ENCODE measurements around the gene COL11A2. TPM values are rescaled to one million over a fixed set of nuclear protein-coding genes. Genes with fewer than 3 reads are reported as not detected.
"Not testable (repeated sequence)": the region's sequence is repeated elsewhere in the genome, so short reads cannot be mapped to it uniquely, and the experiment has no call there.

The COL11A2 gene
- polyA plus RNA-seq (2013, experiment 1 of 2), result 20.3 TPM
- polyA plus RNA-seq (2013, experiment 2 of 2), result 16.4 TPM

DNA sequence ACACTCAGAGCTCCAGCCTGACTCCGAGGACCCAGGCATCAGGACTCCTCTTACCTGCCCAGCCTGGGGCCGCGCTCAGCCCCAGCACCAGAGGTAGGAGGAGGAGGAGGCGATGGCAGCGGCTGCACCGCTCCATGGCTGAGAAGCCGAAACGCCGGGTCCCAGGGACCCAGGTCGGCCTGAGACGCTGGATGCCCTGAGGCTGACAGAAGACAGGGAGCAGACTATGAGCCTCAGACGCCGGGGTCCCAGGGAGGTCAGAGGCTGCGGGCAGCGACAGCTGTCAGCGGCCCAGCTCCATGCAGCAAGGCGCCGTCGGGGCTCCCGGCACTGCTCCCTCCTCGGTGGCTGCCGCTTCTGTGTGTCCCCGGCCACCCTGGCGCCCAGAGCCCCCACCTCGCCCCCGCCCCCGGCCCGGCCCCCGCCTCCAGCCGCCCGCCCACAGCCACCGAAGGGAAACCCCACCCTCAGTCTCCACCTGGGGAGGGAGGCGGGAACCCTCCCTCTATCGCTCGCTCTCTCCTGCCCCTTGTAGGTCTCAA is at the start of gene COL11A2:
Gene COL11A2 (minus strand): TSS at position 363 of the 542 bp plus-strand sequence. CDS start 227 bp downstream, at position 136.
- Histone ChIP-seq H3K4me3 (ENCODE audit: extremely low read depth, insufficient read depth, low read length, poor library complexity, severe bottlenecking) (peak within 1 kb of the TSS; percentile 16), H3K4me1 (ENCODE audit: control insufficient read depth, insufficient read depth, low read length, poor library complexity, severe bottlenecking) (no peaks in the 10 kb centered on the region), H3K36me3 (ENCODE audit: control insufficient read depth, insufficient read depth, low read length) (peaks cover 37% of the 10 kb centered on the region), H3K27ac (ENCODE audit: low read depth, low read length, severe bottlenecking) (no peak within 1 kb of the TSS), H3K9me3 (ENCODE audit: control insufficient read depth, low read length) (no peaks in the 10 kb centered on the region)
- WGBS, 2 experiments (ENCODE audit: insufficient coverage in 2 of 2), result 14 to 20% methylated on average over 19 to 24 of the region's 35 CpGs

DNA sequence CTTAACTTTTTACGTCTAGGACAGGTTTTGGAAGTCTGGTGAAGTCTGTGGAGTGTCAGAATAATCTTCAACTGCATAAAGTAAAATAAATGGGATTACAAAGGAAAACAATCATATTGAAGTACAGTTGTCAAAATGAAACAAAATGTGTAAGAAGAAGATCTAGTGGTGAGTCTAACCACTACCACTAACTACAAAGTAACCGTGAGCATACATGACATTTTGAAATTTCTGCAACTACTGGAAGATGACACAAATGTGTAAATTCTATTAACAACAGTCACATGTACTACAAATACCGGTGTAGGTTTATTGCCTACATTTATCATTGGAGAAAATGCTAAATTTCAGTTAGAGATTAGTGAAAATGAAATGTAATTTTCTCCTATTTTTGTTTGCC is 49.7 kb upstream of the COL11A2 start:
- WGBS, 2 experiments (ENCODE audit: insufficient coverage in 2 of 2), result no CpG with 5 or more reads among the region's 3 CpGs
- no peaks in the 10 kb centered on the region for H3K36me3 ChIP-seq (ENCODE audit: control insufficient read depth, insufficient read depth, low read length)
- H3K9me3 ChIP-seq (ENCODE audit: control insufficient read depth, low read length), result no peaks in the 10 kb centered on the region
- H3K4me1 ChIP-seq (ENCODE audit: control insufficient read depth, insufficient read depth, low read length, poor library complexity, severe bottlenecking), result no peaks in the 10 kb centered on the region
- H3K27ac ChIP-seq (ENCODE audit: low read depth, low read length, severe bottlenecking), result no peak overlapping the region
- H3K4me3 ChIP-seq (ENCODE audit: extremely low read depth, insufficient read depth, low read length, poor library complexity, severe bottlenecking), result no peak overlapping the region

DNA sequence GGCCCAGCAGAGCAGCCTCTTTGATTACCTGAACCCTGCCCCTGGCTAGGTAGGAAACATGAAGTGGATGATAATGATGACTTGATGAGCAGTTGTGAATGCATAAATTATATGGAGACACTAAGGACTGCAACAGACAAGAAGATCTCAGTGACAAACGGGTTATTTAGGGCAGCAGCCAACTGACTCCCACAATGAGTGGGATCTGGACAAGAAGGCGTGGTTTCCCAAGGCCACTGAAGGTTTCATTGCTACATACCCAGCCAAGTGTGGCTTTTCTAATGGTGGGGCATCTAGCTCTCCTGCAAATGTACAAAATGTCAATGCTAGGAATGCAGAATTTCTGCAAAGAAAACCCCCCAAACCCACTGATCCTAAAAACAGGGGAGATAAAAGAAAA is 45.5 kb upstream of the COL11A2 start:
- Histone ChIP-seq H3K27ac (ENCODE audit: low read depth, low read length, severe bottlenecking) (no peak overlapping the region), H3K9me3 (ENCODE audit: control insufficient read depth, low read length) (no peaks in the 10 kb centered on the region), H3K4me3 (ENCODE audit: extremely low read depth, insufficient read depth, low read length, poor library complexity, severe bottlenecking) (no peak overlapping the region), H3K36me3 (ENCODE audit: control insufficient read depth, insufficient read depth, low read length) (no peaks in the 10 kb centered on the region), H3K4me1 (ENCODE audit: control insufficient read depth, insufficient read depth, low read length, poor library complexity, severe bottlenecking) (peaks cover 8% of the 10 kb centered on the region)
- WGBS, 2 experiments (ENCODE audit: insufficient coverage in 2 of 2), result 100% methylated on average over 2 of the region's 2 CpGs

GRCh38 chr6:33236852-33237251 is 44.6 kb upstream of the COL11A2 start:
- no peak overlapping the region for H3K27ac ChIP-seq (ENCODE audit: low read depth, low read length, severe bottlenecking)
- WGBS, 2 experiments (ENCODE audit: insufficient coverage in 2 of 2), result 89 to 92% methylated on average over 6 of the region's 6 CpGs
- no peak overlapping the region for H3K4me3 ChIP-seq (ENCODE audit: extremely low read depth, insufficient read depth, low read length, poor library complexity, severe bottlenecking)
- peaks cover 8% of the 10 kb centered on the region for H3K4me1 ChIP-seq (ENCODE audit: control insufficient read depth, insufficient read depth, low read length, poor library complexity, severe bottlenecking)
- H3K36me3 ChIP-seq (ENCODE audit: control insufficient read depth, insufficient read depth, low read length), result no peaks in the 10 kb centered on the region
- H3K9me3 ChIP-seq (ENCODE audit: control insufficient read depth, low read length), result no peaks in the 10 kb centered on the region

DNA sequence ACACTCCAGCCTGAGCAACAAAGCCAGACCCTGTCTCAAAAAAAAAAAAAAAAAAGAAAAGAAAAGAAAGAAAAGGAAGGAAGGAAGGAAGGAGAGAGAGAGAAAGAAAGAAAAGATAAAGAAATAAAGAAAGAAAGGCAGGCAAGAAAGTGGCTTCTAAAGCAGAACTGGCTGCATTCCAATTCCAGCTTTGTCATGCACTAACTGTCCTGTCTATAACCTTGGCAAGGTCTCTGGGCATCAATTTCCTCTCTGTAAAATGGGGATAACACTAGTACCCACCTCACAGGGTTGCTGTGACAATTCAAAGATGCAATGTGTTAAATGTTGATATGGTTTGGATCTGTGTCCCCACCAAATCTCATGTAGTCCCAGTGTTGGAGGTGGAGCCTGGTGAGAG is 44.1 kb upstream of the COL11A2 start:
- no peak overlapping the region for H3K4me3 ChIP-seq (ENCODE audit: extremely low read depth, insufficient read depth, low read length, poor library complexity, severe bottlenecking)
- H3K36me3 ChIP-seq (ENCODE audit: control insufficient read depth, insufficient read depth, low read length), result no peaks in the 10 kb centered on the region
- H3K27ac ChIP-seq (ENCODE audit: low read depth, low read length, severe bottlenecking), result no peak overlapping the region
- no peaks in the 10 kb centered on the region for H3K9me3 ChIP-seq (ENCODE audit: control insufficient read depth, low read length)
- H3K4me1 ChIP-seq (ENCODE audit: control insufficient read depth, insufficient read depth, low read length, poor library complexity, severe bottlenecking), result peaks cover 8% of the 10 kb centered on the region

GRCh38 chr6:33235221-33235634 is 43.0 kb upstream of the COL11A2 start:
- Histone ChIP-seq H3K4me1 (ENCODE audit: control insufficient read depth, insufficient read depth, low read length, poor library complexity, severe bottlenecking) (peaks cover 8% of the 10 kb centered on the region), H3K27ac (ENCODE audit: low read depth, low read length, severe bottlenecking) (peak overlapping the region; percentile 29), H3K4me3 (ENCODE audit: extremely low read depth, insufficient read depth, low read length, poor library complexity, severe bottlenecking) (no peak overlapping the region), H3K9me3 (ENCODE audit: control insufficient read depth, low read length) (no peaks in the 10 kb centered on the region), H3K36me3 (ENCODE audit: control insufficient read depth, insufficient read depth, low read length) (no peaks in the 10 kb centered on the region)
- 17 to 26% methylated on average over 6 of the region's 6 CpGs for WGBS, 2 experiments (ENCODE audit: insufficient coverage in 2 of 2)

DNA sequence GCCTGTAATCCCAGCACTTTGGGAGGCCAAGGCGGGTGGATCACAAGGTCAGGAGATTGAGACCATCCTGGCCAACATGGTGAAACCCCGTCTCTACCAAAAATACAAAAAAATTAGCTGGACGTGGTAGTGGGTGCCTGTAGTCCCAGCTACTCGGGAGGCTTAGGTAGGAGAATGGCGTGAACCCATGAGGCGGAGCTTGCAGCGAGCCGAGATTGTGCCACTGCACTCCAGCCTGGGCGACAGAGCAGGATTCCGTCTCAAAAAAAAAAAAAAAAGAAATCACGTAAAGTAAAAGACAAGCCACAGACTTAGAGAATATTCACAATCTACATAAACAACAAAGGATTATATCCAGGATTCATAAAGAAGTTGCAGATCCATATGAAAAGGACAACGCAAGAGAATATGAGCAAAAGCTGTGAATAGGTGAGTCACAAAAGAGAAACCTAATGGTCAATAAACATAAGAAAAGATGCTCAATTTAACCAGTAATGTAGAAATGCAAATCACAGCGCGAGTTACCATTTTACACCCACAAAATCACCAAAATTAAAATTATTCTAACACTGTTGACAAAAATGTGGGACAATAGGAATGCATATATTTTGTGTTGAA is 34.3 kb upstream of the COL11A2 start:
- H3K27ac ChIP-seq (ENCODE audit: low read depth, low read length, severe bottlenecking); H3K4me1 ChIP-seq (ENCODE audit: control insufficient read depth, insufficient read depth, low read length, poor library complexity, severe bottlenecking); H3K9me3 ChIP-seq (ENCODE audit: control insufficient read depth, low read length); H3K36me3 ChIP-seq (ENCODE audit: control insufficient read depth, insufficient read depth, low read length); H3K4me3 ChIP-seq (ENCODE audit: extremely low read depth, insufficient read depth, low read length, poor library complexity, severe bottlenecking): not testable (repeated sequence)
- WGBS, 2 experiments (ENCODE audit: insufficient coverage in 2 of 2), result 36 to 46% methylated on average over 4 to 7 of the region's 14 CpGs

- Histone ChIP-seq H3K9me3 (ENCODE audit: control insufficient read depth, low read length) (no peaks in the 10 kb centered on the region), H3K36me3 (ENCODE audit: control insufficient read depth, insufficient read depth, low read length) (no peaks in the 10 kb centered on the region), H3K4me3 (ENCODE audit: extremely low read depth, insufficient read depth, low read length, poor library complexity, severe bottlenecking) (no peak overlapping the region), H3K4me1 (ENCODE audit: control insufficient read depth, insufficient read depth, low read length, poor library complexity, severe bottlenecking) (peaks cover 9% of the 10 kb centered on the region), H3K27ac (ENCODE audit: low read depth, low read length, severe bottlenecking) (no peak overlapping the region)
- 37 to 45% methylated on average over 3 of the region's 3 CpGs for WGBS, 2 experiments (ENCODE audit: insufficient coverage in 2 of 2)
Observed at GRCh38 chr6:33217681-33218080, 25.4 kb upstream of the COL11A2 start.

DNA sequence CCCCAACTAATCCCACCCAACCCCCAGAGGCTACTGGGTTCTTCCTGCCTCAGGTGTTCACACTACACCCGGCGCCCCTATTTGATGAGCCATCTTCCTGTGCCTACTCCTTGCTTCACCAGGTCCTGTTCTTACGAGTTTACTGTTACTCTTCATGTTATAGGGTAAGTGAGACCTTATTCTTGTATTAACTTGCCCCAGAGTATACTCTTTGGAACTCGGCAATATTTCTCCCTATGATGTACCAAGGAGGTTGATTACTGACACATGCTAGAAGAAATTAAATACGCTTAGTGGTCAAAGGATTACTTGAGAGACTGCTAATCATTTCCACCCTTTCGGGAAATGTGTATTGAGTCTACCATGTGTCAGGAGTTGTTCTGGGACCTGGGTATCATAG is 25.0 kb upstream of the COL11A2 start:
- H3K36me3 ChIP-seq (ENCODE audit: control insufficient read depth, insufficient read depth, low read length), result peaks cover 2% of the 10 kb centered on the region
- H3K4me3 ChIP-seq (ENCODE audit: extremely low read depth, insufficient read depth, low read length, poor library complexity, severe bottlenecking), result no peak overlapping the region
- no peak overlapping the region for H3K27ac ChIP-seq (ENCODE audit: low read depth, low read length, severe bottlenecking)
- no peaks in the 10 kb centered on the region for H3K9me3 ChIP-seq (ENCODE audit: control insufficient read depth, low read length)
- peaks cover 14% of the 10 kb centered on the region for H3K4me1 ChIP-seq (ENCODE audit: control insufficient read depth, insufficient read depth, low read length, poor library complexity, severe bottlenecking)
- WGBS, 2 experiments (ENCODE audit: insufficient coverage in 2 of 2), result 70 to 80% methylated on average over 1 to 2 of the region's 6 CpGs

DNA sequence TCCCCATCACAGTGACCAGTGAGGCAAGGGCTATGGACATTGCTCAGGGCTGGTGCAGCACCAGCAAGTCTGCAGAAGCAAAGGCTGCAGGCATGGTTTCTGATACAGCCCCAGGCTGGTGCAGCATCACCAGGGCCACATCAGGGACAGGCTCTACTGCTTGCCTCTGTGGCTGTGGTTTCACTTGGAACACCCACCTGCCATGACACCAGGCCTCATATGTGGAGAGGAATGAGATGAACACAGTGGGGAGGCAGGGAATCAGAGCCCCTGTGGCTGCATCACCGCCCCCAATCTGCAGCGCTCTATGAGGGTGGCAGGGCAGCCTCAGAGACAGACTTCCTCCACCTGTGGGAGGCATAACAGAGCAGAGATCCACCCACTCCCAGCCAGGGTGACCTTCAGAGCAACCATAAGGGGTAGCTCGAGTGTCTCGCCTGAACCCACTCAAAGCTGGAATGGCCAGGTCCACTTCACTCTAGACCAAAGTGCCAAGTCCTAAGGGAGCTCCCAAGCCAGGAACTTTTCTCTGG is 23.9 kb upstream of the COL11A2 start:
- Histone ChIP-seq H3K27ac (ENCODE audit: low read depth, low read length, severe bottlenecking) (no peak overlapping the region), H3K4me1 (ENCODE audit: control insufficient read depth, insufficient read depth, low read length, poor library complexity, severe bottlenecking) (peaks cover 15% of the 10 kb centered on the region), H3K4me3 (ENCODE audit: extremely low read depth, insufficient read depth, low read length, poor library complexity, severe bottlenecking) (no peak overlapping the region), H3K9me3 (ENCODE audit: control insufficient read depth, low read length) (no peaks in the 10 kb centered on the region), H3K36me3 (ENCODE audit: control insufficient read depth, insufficient read depth, low read length) (peaks cover 12% of the 10 kb centered on the region)
- whole genome bisulfite sequencing, 2 experiments (ENCODE audit: insufficient coverage in 2 of 2), result 91 to 100% methylated on average over 2 to 4 of the region's 4 CpGs
